ENCODE measurements around the gene TMEM245. TPM values are rescaled to one million over a fixed set of nuclear protein-coding genes. Genes with fewer than 3 reads are reported as not detected.

Gene TMEM245
- total RNA-seq, 1 experiment from 2014 or later = 30.4 TPM

DNA sequence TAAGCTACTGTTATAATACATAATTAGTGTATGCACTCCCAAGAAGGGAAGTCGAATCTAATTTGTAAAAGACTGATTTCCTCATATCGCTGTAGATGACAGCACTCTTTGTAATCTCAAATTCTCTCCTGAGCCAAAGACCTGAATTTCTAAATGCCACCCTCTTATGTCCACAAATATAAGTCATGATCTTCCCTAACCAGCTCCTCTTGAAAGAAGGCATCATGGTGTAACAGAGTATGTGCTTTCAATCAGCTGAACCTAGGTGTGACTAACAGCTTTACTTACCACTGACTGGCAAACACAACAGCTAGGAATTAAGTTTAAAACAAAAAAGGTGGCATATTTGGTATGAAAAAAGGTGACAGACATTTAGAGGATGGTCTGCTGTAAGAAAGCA lies 72.5 kb downstream of the TMEM245 start:
- peaks cover 16% of the 10 kb centered on the region for H3K36me3 ChIP-seq (replicated peaks; ENCODE audit: control insufficient read depth, insufficient read depth, low read length)
- DNase-seq = no peak
- H3K4me3 ChIP-seq (ENCODE audit: insufficient read depth, low read depth, low read length) = no peak overlapping the region
- H3K27me3 ChIP-seq (ENCODE audit: control insufficient read depth, insufficient read depth, low read length) = no peaks in the 10 kb centered on the region

GRCh38 chr9:109046346-109046745 lies 73.4 kb downstream of the TMEM245 start:
- no peaks in the 10 kb centered on the region for H3K27me3 ChIP-seq (ENCODE audit: control insufficient read depth, insufficient read depth, low read length)

GRCh38 chr9:109043578-109043977 lies 76.2 kb downstream of the TMEM245 start:
- H3K4me3 ChIP-seq (ENCODE audit: insufficient read depth, low read depth, low read length) = no peak overlapping the region
- H3K36me3 ChIP-seq (replicated peaks; ENCODE audit: control insufficient read depth, insufficient read depth, low read length) = peaks cover 7% of the 10 kb centered on the region
- no peaks in the 10 kb centered on the region for H3K27me3 ChIP-seq (ENCODE audit: control insufficient read depth, insufficient read depth, low read length)
- no peak for DNase-seq

More at GRCh38 chr9:109046346-109046745, 73.4 kb downstream of the TMEM245 start:
- Histone ChIP-seq H3K36me3 (replicated peaks; ENCODE audit: control insufficient read depth, insufficient read depth, low read length) (peaks cover 15% of the 10 kb centered on the region), H3K4me3 (ENCODE audit: insufficient read depth, low read depth, low read length) (no peak overlapping the region)
- DNase-seq = no peak

GRCh38 chr9:109040571-109040970 lies 79.2 kb downstream of the TMEM245 start:
- Histone ChIP-seq H3K36me3 (replicated peaks; ENCODE audit: control insufficient read depth, insufficient read depth, low read length) (peaks cover 7% of the 10 kb centered on the region), H3K4me3 (ENCODE audit: insufficient read depth, low read depth, low read length) (no peak overlapping the region), H3K27me3 (ENCODE audit: control insufficient read depth, insufficient read depth, low read length) (no peaks in the 10 kb centered on the region)
- DNase-seq = no peak

DNA sequence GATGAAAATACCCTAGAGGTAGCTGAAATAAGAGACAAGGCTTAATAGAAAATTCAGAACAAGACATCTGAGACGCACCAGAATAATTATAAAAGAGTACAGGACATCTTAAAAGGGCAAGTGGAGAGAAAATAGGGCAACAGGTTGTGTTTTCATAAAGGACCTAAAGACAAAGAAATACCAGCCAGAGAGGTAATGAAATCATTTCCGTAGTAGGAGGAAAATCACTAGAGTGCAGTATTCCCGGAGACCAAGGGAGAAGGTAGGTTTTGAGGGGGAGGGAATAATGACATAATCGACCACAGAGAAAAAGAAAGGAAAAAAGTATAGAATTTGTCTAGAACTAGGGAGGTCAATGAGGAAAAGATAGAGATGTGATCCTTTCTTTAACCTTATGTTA lies 80.2 kb downstream of the TMEM245 start:
- no peak for DNase-seq
- H3K4me3 ChIP-seq (ENCODE audit: insufficient read depth, low read depth, low read length) = no peak overlapping the region
- no peaks in the 10 kb centered on the region for H3K27me3 ChIP-seq (ENCODE audit: control insufficient read depth, insufficient read depth, low read length)
- H3K36me3 ChIP-seq (replicated peaks; ENCODE audit: control insufficient read depth, insufficient read depth, low read length) = peaks cover 5% of the 10 kb centered on the region

DNA sequence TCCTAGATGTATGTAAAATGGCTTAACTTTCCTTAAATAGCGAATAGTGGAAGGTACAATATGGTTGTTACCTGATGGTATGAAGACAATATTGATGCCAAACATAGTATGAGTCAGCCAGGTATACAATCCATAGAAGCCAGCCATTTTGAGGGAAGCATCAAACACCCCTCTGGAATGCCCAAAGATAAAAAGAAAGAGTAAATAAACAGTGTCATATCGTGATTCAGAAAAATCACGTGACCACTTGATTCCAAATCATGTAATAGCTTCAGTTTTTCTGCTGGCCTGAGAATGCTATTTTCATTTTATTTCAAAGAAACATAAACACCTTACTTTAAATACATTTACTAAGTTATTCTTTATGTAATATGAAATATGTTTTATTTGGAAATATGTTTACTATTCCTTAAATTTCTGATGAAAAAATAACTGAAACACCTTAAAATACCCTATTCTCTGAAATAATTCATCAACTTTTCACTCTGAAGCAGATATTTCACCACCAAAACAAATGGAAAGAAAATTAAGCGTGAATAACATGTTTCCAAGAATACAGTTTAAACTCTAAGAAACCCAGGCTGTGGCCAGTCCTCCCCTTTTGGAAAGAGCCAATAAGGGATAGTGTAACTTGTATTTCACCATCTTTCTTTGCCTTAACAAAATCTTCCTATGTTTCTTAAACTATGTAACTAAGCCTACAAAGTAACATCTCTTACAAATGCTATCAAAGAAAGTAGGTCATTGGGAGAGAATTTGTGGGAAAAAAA lies 81.6 kb downstream of the TMEM245 start:
- Histone ChIP-seq H3K36me3 (replicated peaks; ENCODE audit: control insufficient read depth, insufficient read depth, low read length) (peaks cover 4% of the 10 kb centered on the region), H3K4me3 (ENCODE audit: insufficient read depth, low read depth, low read length) (no peak overlapping the region), H3K27me3 (ENCODE audit: control insufficient read depth, insufficient read depth, low read length) (no peaks in the 10 kb centered on the region)
- no peak for DNase-seq

DNA sequence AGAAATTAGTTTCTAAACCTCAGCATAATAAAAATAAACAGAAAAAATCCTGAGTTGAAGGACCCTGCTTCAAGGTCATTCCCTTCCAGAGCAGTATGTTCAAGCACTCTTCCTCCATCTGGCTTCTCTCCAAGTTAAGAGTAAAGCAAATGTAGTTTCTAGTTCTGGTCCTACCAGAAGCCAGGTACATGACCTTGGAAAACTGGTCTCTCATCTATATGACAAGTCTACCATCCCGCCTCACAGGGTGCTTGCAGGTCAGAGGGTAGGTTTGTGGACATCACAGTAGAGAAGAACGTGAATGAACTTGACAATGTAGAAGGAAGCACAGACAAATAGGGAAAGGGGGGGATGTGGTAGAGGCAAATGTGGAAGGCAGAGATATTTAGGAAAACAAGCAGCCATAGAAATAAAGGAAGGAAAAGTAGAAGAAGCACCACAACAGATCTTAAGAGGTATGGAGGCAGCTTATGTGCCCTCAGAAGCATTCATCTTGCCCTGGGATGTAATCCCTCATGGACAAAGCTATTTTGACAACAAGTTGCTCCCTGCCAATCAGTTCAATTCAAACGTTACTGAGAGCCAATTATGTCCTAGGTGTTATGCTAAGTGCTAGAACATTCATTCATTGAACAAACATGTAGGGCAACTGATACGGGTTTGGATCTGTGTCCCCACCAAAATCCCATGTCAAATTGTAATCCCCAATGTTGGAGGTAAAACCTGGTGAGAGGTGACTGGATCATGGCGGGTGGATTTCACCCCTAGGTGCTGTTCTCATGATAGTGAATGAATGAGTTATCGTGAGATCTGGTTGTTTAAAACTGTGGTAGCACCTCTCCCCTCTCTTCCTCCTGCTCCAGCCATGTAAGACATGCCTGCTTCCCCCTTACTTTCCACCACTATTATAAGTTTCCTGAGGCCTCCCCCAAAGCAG lies 82.7 kb downstream of the TMEM245 start:
- DNase-seq = no peak
- Histone ChIP-seq H3K4me3 (ENCODE audit: insufficient read depth, low read depth, low read length) (no peak overlapping the region), H3K36me3 (replicated peaks; ENCODE audit: control insufficient read depth, insufficient read depth, low read length) (peaks cover 4% of the 10 kb centered on the region), H3K27me3 (ENCODE audit: control insufficient read depth, insufficient read depth, low read length) (no peaks in the 10 kb centered on the region)

DNA sequence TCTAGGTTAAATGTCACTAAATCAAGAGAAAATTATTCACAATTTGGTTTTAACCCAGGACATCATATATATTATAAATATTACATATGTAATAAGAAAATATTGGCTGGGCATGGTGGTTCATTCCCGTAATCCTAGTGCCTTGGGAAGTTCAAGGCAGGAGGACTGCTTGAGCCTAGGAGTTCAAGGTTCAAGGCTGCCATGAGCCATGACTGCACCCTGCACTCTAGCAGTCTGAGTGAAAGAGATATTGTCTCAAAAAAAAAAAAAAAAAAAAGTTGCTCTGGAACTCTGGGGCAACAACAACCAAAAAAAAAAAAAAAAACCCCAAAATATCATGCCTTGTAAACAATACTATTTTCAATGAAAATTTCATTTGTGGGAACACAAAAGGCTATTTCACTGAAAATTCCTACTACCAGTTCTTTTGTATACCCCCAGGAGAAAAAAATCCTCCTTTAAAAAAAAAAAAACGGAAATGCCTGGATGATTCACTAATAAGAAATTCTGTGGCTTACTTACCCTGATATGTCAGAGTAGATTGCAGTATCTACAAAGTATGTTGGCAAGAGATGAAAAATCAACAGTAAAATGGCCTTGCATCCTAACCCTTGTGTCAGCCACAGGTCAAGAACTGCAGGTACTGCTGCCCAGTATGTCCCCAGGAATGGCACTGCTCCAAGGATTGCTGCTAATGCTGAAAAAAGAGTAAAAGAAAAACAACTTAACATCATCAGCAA lies 83.9 kb downstream of the TMEM245 start:
- peaks cover 4% of the 10 kb centered on the region for H3K36me3 ChIP-seq (replicated peaks; ENCODE audit: control insufficient read depth, insufficient read depth, low read length)
- H3K4me3 ChIP-seq (ENCODE audit: insufficient read depth, low read depth, low read length) = no peak overlapping the region
- no peaks in the 10 kb centered on the region for H3K27me3 ChIP-seq (ENCODE audit: control insufficient read depth, insufficient read depth, low read length)
- DNase-seq = no peak

GRCh38 chr9:109033941-109034700 lies 85.6 kb downstream of the TMEM245 start:
- Histone ChIP-seq H3K4me3 (ENCODE audit: insufficient read depth, low read depth, low read length) (no peak overlapping the region), H3K36me3 (replicated peaks; ENCODE audit: control insufficient read depth, insufficient read depth, low read length) (peaks cover 4% of the 10 kb centered on the region), H3K27me3 (ENCODE audit: control insufficient read depth, insufficient read depth, low read length) (no peaks in the 10 kb centered on the region)
- no peak for DNase-seq

DNA sequence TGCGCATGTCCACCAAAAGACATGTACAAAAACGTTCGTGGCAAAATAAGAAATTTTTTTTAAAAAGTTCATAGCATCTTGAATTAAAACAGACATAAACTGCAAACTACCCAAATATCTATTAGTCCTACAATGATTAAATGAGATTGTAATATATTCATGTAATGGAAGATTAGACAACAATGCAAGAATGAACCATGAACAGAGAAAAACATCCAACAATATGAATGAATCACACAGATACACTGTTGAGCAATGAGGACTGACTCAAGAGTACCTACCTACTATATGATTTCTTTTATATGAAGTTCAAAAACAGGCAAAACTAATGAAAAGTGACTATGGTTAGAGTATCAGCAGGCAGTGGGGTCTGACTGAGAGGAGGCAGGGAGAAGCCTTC lies 88.5 kb downstream of the TMEM245 start:
- Histone ChIP-seq H3K36me3 (replicated peaks; ENCODE audit: control insufficient read depth, insufficient read depth, low read length) (peaks cover 3% of the 10 kb centered on the region; the same call in 1 of the 2 replicates), H3K4me3 (ENCODE audit: insufficient read depth, low read depth, low read length) (no peak overlapping the region), H3K27me3 (ENCODE audit: control insufficient read depth, insufficient read depth, low read length) (no peaks in the 10 kb centered on the region)
- DNase-seq = no peak

GRCh38 chr9:109030426-109030825 lies 89.3 kb downstream of the TMEM245 start:
- Histone ChIP-seq H3K27me3 (ENCODE audit: control insufficient read depth, insufficient read depth, low read length) (no peaks in the 10 kb centered on the region), H3K4me3 (ENCODE audit: insufficient read depth, low read depth, low read length) (no peak overlapping the region), H3K36me3 (replicated peaks; ENCODE audit: control insufficient read depth, insufficient read depth, low read length) (peaks cover 2% of the 10 kb centered on the region; the same call in 1 of the 2 replicates)
- no peak for DNase-seq

- Histone ChIP-seq H3K27me3 (ENCODE audit: control insufficient read depth, insufficient read depth, low read length) (no peaks in the 10 kb centered on the region), H3K36me3 (replicated peaks; ENCODE audit: control insufficient read depth, insufficient read depth, low read length) (peaks cover 2% of the 10 kb centered on the region; the same call in 1 of the 2 replicates), H3K4me3 (ENCODE audit: insufficient read depth, low read depth, low read length) (no peak overlapping the region)
- no peak for DNase-seq
Observed at GRCh38 chr9:109028457-109028856, 91.3 kb downstream of the TMEM245 start.

DNA sequence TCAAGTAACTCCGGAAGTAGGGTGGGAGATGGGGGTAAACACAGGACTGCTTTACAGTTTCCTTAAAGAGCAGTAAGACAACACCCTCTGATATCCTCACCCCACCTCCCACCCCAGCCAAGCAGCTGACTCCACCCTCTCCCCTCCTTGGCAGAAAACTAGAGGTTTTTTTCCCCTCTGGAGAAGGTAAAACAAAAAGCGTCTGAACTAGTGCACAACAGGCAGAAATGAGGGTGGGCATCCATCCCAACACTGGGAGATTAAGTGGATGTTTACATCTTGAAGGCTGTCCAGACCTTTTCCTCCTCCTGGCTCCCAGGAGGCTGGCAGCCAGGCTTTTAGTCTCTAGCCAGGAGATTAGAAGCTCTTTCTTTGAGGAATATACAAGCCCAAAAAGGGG lies 92.6 kb downstream of the TMEM245 start:
- peaks cover 2% of the 10 kb centered on the region; the same call in 1 of the 2 replicates for H3K36me3 ChIP-seq (replicated peaks; ENCODE audit: control insufficient read depth, insufficient read depth, low read length)
- H3K27me3 ChIP-seq (ENCODE audit: control insufficient read depth, insufficient read depth, low read length) = no peaks in the 10 kb centered on the region
- H3K4me3 ChIP-seq (ENCODE audit: insufficient read depth, low read depth, low read length) = no peak overlapping the region
- no peak for DNase-seq

DNA sequence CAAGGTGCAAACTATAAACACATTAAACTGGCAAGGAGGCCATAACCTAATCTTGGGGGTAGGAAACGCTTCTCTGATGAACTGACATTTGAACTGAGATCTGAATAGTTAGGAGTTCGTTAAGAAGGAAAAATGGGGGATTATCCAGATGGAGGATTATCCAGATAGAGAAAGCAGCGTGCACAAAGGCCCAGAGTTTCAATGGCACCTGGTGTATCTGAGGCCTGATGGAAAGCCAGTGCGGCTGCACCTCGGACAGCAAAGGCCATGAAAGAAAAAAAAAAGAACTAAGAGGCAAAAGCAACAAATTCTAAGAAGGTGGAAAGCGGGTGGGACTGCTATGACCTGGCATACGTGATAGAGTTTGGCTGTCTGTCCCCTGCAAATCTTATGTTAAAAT lies 93.4 kb downstream of the TMEM245 start:
- no peaks in the 10 kb centered on the region for H3K27me3 ChIP-seq (ENCODE audit: control insufficient read depth, insufficient read depth, low read length)
- DNase-seq = no peak
- H3K4me3 ChIP-seq (ENCODE audit: insufficient read depth, low read depth, low read length) = no peak overlapping the region
- peaks cover 2% of the 10 kb centered on the region; the same call in 1 of the 2 replicates for H3K36me3 ChIP-seq (replicated peaks; ENCODE audit: control insufficient read depth, insufficient read depth, low read length)

All from H7 (cell line).